Measurements from ENCODE around the gene ADO. TPM values are rescaled to one million over a fixed set of nuclear protein-coding genes. Genes with fewer than 3 reads are reported as not detected.

The ADO gene
- total RNA-seq = 10 to 100 TPM; 17.1 to 22.3 (median 21.2) TPM

DNA sequence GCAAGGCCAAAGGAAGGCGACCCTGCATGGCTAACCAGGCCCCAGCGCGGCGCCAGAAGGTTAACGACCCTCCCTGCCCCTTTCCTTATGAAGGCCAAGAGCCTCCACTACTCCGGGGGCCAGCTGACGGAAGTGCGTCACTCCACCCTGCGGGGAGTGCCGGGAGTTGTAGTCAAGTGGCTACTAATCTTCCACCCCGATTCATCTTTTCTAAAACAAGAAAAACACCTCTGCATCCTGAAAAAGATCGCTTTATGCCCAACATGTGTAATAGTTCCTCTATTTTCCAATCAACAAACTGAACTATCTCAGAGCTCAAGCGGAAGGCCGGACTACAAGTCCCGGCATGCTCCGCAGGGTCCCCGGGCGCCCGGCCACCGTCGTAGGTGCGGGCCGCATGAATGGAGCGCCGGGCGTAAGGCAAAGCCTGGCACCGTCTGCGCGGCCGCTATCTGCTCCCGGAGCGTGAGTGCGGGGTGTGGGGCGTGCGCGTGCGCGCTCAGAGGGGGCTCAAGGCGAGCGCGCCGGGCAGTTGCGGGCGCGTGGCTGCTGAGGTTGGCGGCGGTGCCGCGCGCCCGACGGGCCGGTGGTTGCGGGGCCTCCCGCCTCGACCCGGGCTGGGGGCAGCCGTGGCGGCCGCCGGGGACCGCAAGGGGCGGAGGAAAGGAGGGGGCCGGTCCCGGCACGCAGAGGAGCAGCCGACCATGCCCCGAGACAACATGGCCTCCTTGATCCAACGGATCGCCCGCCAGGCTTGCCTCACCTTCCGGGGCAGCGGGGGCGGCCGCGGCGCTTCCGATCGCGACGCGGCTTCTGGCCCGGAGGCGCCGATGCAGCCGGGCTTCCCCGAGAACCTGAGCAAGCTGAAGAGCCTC is at the start of gene ADO:
Gene ADO, plus strand, starts transcription at position 365 of the 875 bp plus-strand sequence. Its CDS starts 340 bp downstream, at position 705.
- 0% methylated on average over 29 of the region's 87 CpGs for WGBS, 2 donors
- peak; percentile 71 to 95 for DNase-seq (ENCODE audit: low spot score in 2 of 2)
- intact Hi-C loops (cut with DNase I; ENCODE audit: low total_unique reads) = no loop called here
- peak within 1 kb of the TSS; percentile 94 for H3K4me3 ChIP-seq (ENCODE audit: low read depth, poor library complexity, severe bottlenecking)
- TF ChIP-seq, protein P1, sequence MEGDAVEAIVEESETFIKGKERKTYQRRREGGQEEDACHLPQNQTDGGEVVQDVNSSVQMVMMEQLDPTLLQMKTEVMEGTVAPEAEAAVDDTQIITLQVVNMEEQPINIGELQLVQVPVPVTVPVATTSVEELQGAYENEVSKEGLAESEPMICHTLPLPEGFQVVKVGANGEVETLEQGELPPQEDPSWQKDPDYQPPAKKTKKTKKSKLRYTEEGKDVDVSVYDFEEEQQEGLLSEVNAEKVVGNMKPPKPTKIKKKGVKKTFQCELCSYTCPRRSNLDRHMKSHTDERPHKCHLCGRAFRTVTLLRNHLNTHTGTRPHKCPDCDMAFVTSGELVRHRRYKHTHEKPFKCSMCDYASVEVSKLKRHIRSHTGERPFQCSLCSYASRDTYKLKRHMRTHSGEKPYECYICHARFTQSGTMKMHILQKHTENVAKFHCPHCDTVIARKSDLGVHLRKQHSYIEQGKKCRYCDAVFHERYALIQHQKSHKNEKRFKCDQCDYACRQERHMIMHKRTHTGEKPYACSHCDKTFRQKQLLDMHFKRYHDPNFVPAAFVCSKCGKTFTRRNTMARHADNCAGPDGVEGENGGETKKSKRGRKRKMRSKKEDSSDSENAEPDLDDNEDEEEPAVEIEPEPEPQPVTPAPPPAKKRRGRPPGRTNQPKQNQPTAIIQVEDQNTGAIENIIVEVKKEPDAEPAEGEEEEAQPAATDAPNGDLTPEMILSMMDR (IDR thresholded peaks at IDR 0.05) = no peak
- no peak for TF ChIP-seq POLR2A (IDR thresholded peaks at IDR 0.05)

DNA sequence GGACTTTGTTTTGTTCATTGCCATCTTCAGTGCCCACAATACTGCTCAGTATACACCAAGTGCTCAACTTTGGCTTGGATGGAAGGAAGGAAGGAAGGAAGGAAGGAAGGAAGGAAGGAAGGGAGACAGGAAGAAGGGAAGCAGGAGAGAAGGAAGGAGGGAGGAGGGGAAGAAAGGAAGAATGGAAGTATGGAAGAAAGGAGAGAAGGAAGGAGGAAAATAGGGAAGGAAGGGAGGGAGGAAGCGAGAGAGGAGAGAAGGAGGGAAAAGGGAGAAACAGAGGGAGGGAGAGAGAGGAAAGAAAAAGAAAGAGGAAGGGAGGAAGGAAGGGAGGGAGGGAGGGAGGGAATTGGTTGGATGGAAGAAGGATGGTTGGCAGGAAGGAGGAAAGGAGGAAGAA is 49.6 kb upstream of the ADO start:
- H3K4me3 ChIP-seq (ENCODE audit: low read depth, poor library complexity, severe bottlenecking) = no peak overlapping the region
- 93 to 96% methylated on average over 1 of the region's 1 CpG for WGBS, 2 donors
- TF ChIP-seq, protein P1 (IDR thresholded peaks at IDR 0.05) = no peak
- no peak for TF ChIP-seq POLR2A (IDR thresholded peaks at IDR 0.05)
- no peak for DNase-seq (ENCODE audit: low spot score in 2 of 2)
- intact Hi-C loops (cut with DNase I; ENCODE audit: low total_unique reads) = no loop called here

DNA sequence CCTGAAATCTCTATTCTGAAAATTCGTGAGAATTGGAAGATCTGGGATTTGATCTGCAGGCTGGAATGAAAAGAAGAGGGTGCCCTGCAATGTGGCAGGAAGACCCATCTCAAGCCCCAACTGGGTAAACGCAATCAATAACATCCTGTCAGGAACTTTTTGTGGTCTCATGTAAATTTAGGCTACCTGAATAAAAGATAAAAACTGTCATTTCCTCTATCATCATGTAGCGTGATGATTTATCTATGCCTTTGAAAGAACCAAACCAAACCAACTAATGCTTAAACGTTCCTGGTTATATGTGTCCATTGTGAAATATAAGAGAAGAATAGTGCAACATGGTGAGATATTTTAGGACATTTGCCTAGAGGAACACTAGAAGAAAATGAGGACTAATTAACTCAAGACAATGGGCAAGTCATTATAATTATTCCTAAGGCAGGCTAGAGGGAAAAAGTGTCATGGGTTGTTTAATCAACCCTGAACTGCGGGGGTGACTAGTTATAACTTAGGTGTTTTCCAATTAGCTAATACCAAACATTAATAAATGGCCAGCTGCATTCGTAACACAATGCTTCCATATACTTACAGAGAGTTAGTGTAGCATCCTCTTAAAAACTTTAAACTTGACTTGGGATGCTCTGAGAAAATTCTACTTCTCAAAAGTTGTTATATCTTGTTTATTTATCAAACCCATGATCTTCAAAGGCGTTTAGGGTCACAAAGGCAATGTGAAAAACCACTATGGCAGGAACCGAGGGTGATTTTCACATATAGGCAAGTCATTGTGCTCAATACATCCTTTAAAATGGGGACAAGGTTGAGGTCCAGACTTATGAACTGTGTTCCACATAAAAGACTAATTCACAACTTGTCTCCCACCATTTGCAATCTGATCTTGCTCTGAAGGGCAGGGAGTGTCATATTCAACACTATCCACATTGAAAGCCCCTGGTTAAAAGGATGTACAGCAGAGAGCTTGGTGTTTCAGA is 48.6 kb upstream of the ADO start:
- TF ChIP-seq, protein P1 (IDR thresholded peaks at IDR 0.05) = no peak
- no peak for TF ChIP-seq POLR2A (IDR thresholded peaks at IDR 0.05)
- DNase-seq (ENCODE audit: low spot score in 2 of 2) = no peak
- H3K4me3 ChIP-seq (ENCODE audit: low read depth, poor library complexity, severe bottlenecking) = no peak overlapping the region
- intact Hi-C loops (cut with DNase I; ENCODE audit: low total_unique reads) = no loop called here
- 58 to 64% methylated on average over 8 of the region's 8 CpGs for WGBS, 2 donors

DNA sequence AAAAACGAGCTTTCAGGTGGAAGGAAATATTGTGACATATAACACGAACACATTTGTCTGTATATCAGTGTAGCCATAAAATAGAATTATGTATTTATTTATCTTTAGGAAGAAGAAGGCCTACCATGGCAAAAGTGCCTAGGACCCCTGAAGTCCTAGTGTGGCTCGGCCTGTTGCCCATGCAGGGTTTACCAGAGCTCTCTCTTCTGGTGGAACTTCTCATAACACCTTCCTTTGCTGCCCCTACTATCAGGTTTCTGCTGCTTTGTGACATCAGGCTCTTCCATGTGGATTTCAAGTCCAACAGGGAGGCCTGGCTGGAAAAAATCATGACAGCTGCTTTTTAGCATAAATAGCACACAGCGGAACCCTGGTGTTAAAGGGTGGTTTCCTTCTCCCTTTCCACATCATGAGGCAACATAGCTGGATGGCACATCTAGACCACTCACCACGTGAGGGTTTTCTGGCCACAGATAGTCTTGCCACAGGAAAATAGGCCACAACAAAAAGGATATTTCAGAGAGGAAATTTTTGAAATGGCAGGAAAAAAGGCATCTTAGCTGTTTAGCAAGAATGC is 44.8 kb upstream of the ADO start:
- DNase-seq (ENCODE audit: low spot score in 2 of 2) = no peak

DNA sequence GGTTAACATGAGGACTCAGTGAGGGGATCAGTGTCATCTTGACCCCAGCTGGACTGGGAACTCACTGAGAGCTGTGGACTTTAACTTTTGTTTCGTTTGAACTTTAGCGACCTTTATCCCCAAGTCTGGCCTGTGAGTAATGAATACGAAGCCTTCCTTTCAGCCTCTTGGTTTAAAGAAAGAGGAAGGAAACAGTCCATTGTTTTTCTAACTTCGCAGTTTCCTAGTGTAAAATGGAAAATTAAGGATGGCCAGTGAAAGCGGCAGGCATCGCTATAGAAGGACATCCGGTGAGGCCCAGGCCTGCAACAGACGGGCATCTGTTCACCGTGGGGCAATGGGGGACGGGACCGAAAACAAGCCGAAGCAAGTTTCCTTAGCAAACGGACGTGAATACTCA is 44.1 kb upstream of the ADO start:
- TF ChIP-seq POLR2A (IDR thresholded peaks at IDR 0.05) = no peak
- TF ChIP-seq, protein P1 (IDR thresholded peaks at IDR 0.05) = no peak
- DNase-seq (ENCODE audit: low spot score in 2 of 2) = no peak
- intact Hi-C loops (cut with DNase I; ENCODE audit: low total_unique reads) = no loop called here
- WGBS, 2 donors = 73 to 85% methylated on average over 14 of the region's 14 CpGs
- H3K4me3 ChIP-seq (ENCODE audit: low read depth, poor library complexity, severe bottlenecking) = no peak overlapping the region

More for the DNA sequence above, 44.8 kb upstream of the ADO start:
- 85 to 86% methylated on average over 5 of the region's 5 CpGs for WGBS, 2 donors
- H3K4me3 ChIP-seq (ENCODE audit: low read depth, poor library complexity, severe bottlenecking) = no peak overlapping the region
- TF ChIP-seq, protein P1 (IDR thresholded peaks at IDR 0.05) = no peak
- no peak for TF ChIP-seq POLR2A (IDR thresholded peaks at IDR 0.05)
- intact Hi-C loops (cut with DNase I; ENCODE audit: low total_unique reads) = no loop called here

Data from lower leg skin (tissue), 4 donors.